ENCODE measurements around the gene CDKAL1.

The CDKAL1 gene

DNA sequence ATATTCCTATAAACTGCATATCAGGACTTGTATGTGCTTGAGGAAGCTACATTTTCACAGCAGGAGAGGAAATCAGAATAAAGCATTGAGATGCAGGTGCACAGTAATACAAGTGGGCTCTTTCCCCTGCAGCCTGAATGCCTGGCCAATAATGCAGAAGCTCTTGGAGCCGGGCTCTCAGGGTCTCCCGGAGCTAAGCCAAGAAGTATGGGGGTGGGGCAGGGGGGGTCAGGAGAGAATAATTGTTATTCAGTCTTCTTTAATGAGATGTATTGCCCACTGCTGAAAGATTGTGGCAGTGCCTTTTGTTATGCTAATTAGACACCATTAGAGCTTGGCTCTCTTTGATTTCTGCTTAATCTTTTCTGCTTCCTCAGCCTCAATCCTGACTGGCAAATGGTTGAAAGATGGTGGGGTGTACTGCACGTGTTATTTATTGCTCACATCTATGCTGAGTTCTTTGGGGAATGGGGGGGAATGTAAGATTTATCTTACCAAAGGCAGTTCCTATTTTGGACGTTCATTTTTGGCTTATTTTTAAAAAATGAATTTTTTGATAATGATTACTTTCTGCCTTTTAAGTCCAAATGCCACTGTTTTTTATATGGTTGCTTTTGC is 651.7 kb downstream of the CDKAL1 start:
- H2BK5ac ChIP-seq (ENCODE audit: low read depth, low read length, poor library complexity, severe bottlenecking): no peak overlapping the region
- WGBS: 42% methylated on average over 3 of the region's 4 CpGs

GRCh38 chr6:21186479-21187055 is 652.3 kb downstream of the CDKAL1 start:
- WGBS: no CpG with 5 or more reads among the region's 2 CpGs
- Histone ChIP-seq H3K9me3 (ENCODE audit: control insufficient read depth, low read length) (no peaks in the 10 kb centered on the region), H2BK15ac (ENCODE audit: low read depth, poor library complexity, severe bottlenecking) (no peak overlapping the region), H3K23ac (ENCODE audit: low read length in 2 of 2) (no peak overlapping the region), H3K36me3 (ENCODE audit: control insufficient read depth in 1 of 2, insufficient read depth in 2 of 2, low read depth in 1 of 2, low read length in 2 of 2) (no peaks in the 10 kb centered on the region), H3K9ac (ENCODE audit: low read length) (no peak overlapping the region), H3K27me3 (ENCODE audit: control insufficient read depth in 1 of 2, insufficient read depth in 1 of 2, low read length in 2 of 2) (no peaks in the 10 kb centered on the region), H2AFZ (ENCODE audit: low read depth, low read length) (no peak overlapping the region), H3K4me2 (ENCODE audit: low read length, poor library complexity, severe bottlenecking) (no peak overlapping the region), H2AK5ac (ENCODE audit: low read length, severe bottlenecking) (no peak overlapping the region), H2BK12ac (ENCODE audit: low read length in 2 of 2) (no peak overlapping the region), H3K4me1 (ENCODE audit: control insufficient read depth, insufficient read depth, low read depth, low read length) (no peaks in the 10 kb centered on the region), H3K14ac (ENCODE audit: low read length in 2 of 2) (no peak overlapping the region), H3K18ac (ENCODE audit: low read depth in 1 of 2, low read length in 2 of 2) (no peak overlapping the region), H4K91ac (ENCODE audit: low read length) (no peak overlapping the region), H2BK120ac (ENCODE audit: low read depth, low read length) (no peak overlapping the region), H3K79me1 (replicated peaks; ENCODE audit: low read length, poor library complexity, severe bottlenecking) (no peaks in the 10 kb centered on the region), H3K27ac (ENCODE audit: low read length, poor library complexity, severe bottlenecking) (no peak overlapping the region), H3K4ac (ENCODE audit: low read depth in 1 of 2, low read length in 2 of 2) (no peak overlapping the region), H3K4me3 (ENCODE audit: insufficient read depth in 1 of 2, low read depth in 1 of 2, low read length in 2 of 2) (no peak overlapping the region), H2BK5ac (ENCODE audit: low read depth, low read length, poor library complexity, severe bottlenecking) (no peak overlapping the region), H4K8ac (ENCODE audit: low read length) (no peak overlapping the region)
- no peak for DNase-seq

More for the DNA sequence above, 651.7 kb downstream of the CDKAL1 start:
- Histone ChIP-seq H3K9ac (ENCODE audit: low read length) (no peak overlapping the region), H4K91ac (ENCODE audit: low read length) (no peak overlapping the region), H3K9me3 (ENCODE audit: control insufficient read depth, low read length) (peaks cover 2% of the 10 kb centered on the region), H2AK5ac (ENCODE audit: low read length, severe bottlenecking) (no peak overlapping the region), H2AFZ (ENCODE audit: low read depth, low read length) (no peak overlapping the region), H3K79me1 (replicated peaks; ENCODE audit: low read length, poor library complexity, severe bottlenecking) (no peaks in the 10 kb centered on the region), H3K4me1 (ENCODE audit: control insufficient read depth, insufficient read depth, low read depth, low read length) (no peaks in the 10 kb centered on the region), H3K4me3 (ENCODE audit: insufficient read depth in 1 of 2, low read depth in 1 of 2, low read length in 2 of 2) (no peak overlapping the region), H3K36me3 (ENCODE audit: control insufficient read depth in 1 of 2, insufficient read depth in 2 of 2, low read depth in 1 of 2, low read length in 2 of 2) (no peaks in the 10 kb centered on the region), H3K14ac (ENCODE audit: low read length in 2 of 2) (no peak overlapping the region), H4K8ac (ENCODE audit: low read length) (no peak overlapping the region), H2BK12ac (ENCODE audit: low read length in 2 of 2) (no peak overlapping the region), H3K4me2 (ENCODE audit: low read length, poor library complexity, severe bottlenecking) (no peak overlapping the region), H3K27me3 (ENCODE audit: control insufficient read depth in 1 of 2, insufficient read depth in 1 of 2, low read length in 2 of 2) (no peaks in the 10 kb centered on the region), H3K4ac (ENCODE audit: low read depth in 1 of 2, low read length in 2 of 2) (no peak overlapping the region), H2BK120ac (ENCODE audit: low read depth, low read length) (no peak overlapping the region), H3K23ac (ENCODE audit: low read length in 2 of 2) (no peak overlapping the region), H2BK15ac (ENCODE audit: low read depth, poor library complexity, severe bottlenecking) (no peak overlapping the region), H3K27ac (ENCODE audit: low read length, poor library complexity, severe bottlenecking) (no peak overlapping the region), H3K18ac (ENCODE audit: low read depth in 1 of 2, low read length in 2 of 2) (no peak overlapping the region)
- no peak for DNase-seq

DNA sequence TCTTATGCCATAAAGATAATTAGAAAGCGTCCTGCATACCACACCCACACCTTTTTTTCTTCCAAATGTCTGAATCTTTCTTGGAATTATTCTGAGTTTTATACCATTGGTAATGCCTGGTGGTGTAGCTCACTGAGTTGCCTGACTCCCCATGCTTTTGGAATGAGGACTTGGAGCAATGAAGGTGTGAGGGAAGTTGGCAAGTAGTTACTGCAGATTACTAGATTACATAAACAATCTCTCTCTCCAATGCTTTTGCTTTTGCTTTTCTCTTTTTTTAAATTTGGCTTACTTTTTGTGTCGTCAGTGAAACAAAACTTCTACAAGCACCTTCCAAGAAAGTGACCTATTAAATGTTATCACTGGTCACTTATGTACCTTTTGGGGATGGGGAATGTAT is 653.2 kb downstream of the CDKAL1 start:
- H3K4me3 ChIP-seq (ENCODE audit: insufficient read depth in 1 of 2, low read depth in 1 of 2, low read length in 2 of 2): no peak overlapping the region
- H3K4ac ChIP-seq (ENCODE audit: low read depth in 1 of 2, low read length in 2 of 2): no peak overlapping the region
- WGBS: no CpG with 5 or more reads among the region's 2 CpGs
- H3K9me3 ChIP-seq (ENCODE audit: control insufficient read depth, low read length): no peaks in the 10 kb centered on the region
- DNase-seq: no peak
- no peak overlapping the region for H2AK5ac ChIP-seq (ENCODE audit: low read length, severe bottlenecking)
- H3K4me2 ChIP-seq (ENCODE audit: low read length, poor library complexity, severe bottlenecking): no peak overlapping the region
- H3K14ac ChIP-seq (ENCODE audit: low read length in 2 of 2): no peak overlapping the region
- H3K79me1 ChIP-seq (replicated peaks; ENCODE audit: low read length, poor library complexity, severe bottlenecking): no peaks in the 10 kb centered on the region
- H2BK15ac ChIP-seq (ENCODE audit: low read depth, poor library complexity, severe bottlenecking): no peak overlapping the region
- H3K36me3 ChIP-seq (ENCODE audit: control insufficient read depth in 1 of 2, insufficient read depth in 2 of 2, low read depth in 1 of 2, low read length in 2 of 2): no peaks in the 10 kb centered on the region
- no peak overlapping the region for H4K91ac ChIP-seq (ENCODE audit: low read length)
- H3K4me1 ChIP-seq (ENCODE audit: control insufficient read depth, insufficient read depth, low read depth, low read length): no peaks in the 10 kb centered on the region
- no peak overlapping the region for H2BK5ac ChIP-seq (ENCODE audit: low read depth, low read length, poor library complexity, severe bottlenecking)
- no peak overlapping the region for H2BK120ac ChIP-seq (ENCODE audit: low read depth, low read length)
- H2BK12ac ChIP-seq (ENCODE audit: low read length in 2 of 2): no peak overlapping the region
- no peak overlapping the region for H3K23ac ChIP-seq (ENCODE audit: low read length in 2 of 2)
- no peak overlapping the region for H2AFZ ChIP-seq (ENCODE audit: low read depth, low read length)
- H3K18ac ChIP-seq (ENCODE audit: low read depth in 1 of 2, low read length in 2 of 2): no peak overlapping the region
- no peak overlapping the region for H3K27ac ChIP-seq (ENCODE audit: low read length, poor library complexity, severe bottlenecking)
- H3K27me3 ChIP-seq (ENCODE audit: control insufficient read depth in 1 of 2, insufficient read depth in 1 of 2, low read length in 2 of 2): no peaks in the 10 kb centered on the region
- no peak overlapping the region for H3K9ac ChIP-seq (ENCODE audit: low read length)
- H4K8ac ChIP-seq (ENCODE audit: low read length): no peak overlapping the region

DNA sequence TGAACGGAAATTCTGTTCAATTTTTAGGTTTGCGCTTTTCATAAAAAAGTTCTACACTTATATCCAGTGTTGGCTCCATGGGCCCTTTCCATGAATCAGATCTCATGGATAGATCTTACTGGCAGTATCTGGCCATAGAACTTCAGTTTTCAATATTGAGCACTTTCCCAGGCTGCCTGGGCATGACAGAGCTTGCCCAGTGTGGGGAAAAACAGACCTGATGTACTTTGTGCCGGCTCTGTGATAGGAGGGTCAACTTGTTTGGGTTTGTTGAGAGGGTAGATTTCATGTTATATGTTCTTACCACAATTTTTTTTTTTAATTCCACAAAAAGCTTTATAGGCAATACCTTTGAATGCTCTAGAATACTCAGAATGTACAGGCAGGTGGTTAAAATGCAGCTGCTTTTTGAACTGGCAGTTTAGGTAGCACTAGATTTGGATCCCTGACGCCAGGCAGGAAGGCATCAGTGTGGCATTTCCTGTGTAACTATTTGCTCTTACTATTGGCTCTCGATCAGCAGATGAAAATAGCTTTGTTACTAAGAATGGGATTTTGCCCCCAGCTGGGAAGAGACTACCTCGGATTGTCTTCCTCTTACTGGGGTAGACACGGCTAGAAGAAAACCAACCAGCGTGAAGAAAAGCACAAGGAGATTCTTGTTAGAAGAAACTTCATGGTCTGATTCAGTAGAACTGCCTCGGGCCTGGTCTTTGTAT is 654.4 kb downstream of the CDKAL1 start:
- Histone ChIP-seq H3K27ac (ENCODE audit: low read length, poor library complexity, severe bottlenecking) (no peak overlapping the region), H3K18ac (ENCODE audit: low read depth in 1 of 2, low read length in 2 of 2) (peak overlapping the region in 1 of 2 experiments; percentile 75), H2BK5ac (ENCODE audit: low read depth, low read length, poor library complexity, severe bottlenecking) (no peak overlapping the region), H3K27me3 (ENCODE audit: control insufficient read depth in 1 of 2, insufficient read depth in 1 of 2, low read length in 2 of 2) (no peaks in the 10 kb centered on the region), H4K91ac (ENCODE audit: low read length) (no peak overlapping the region), H2BK120ac (ENCODE audit: low read depth, low read length) (no peak overlapping the region), H2BK15ac (ENCODE audit: low read depth, poor library complexity, severe bottlenecking) (no peak overlapping the region), H3K4ac (ENCODE audit: low read depth in 1 of 2, low read length in 2 of 2) (no peak overlapping the region), H2BK12ac (ENCODE audit: low read length in 2 of 2) (peak overlapping the region in 1 of 2 experiments; percentile 42), H4K8ac (ENCODE audit: low read length) (no peak overlapping the region), H3K4me3 (ENCODE audit: insufficient read depth in 1 of 2, low read depth in 1 of 2, low read length in 2 of 2) (no peak overlapping the region), H3K9ac (ENCODE audit: low read length) (no peak overlapping the region), H3K36me3 (ENCODE audit: control insufficient read depth in 1 of 2, insufficient read depth in 2 of 2, low read depth in 1 of 2, low read length in 2 of 2) (no peaks in the 10 kb centered on the region), H3K79me1 (replicated peaks; ENCODE audit: low read length, poor library complexity, severe bottlenecking) (no peaks in the 10 kb centered on the region), H2AFZ (ENCODE audit: low read depth, low read length) (no peak overlapping the region), H3K9me3 (ENCODE audit: control insufficient read depth, low read length) (no peaks in the 10 kb centered on the region), H3K4me2 (ENCODE audit: low read length, poor library complexity, severe bottlenecking) (no peak overlapping the region), H3K4me1 (ENCODE audit: control insufficient read depth, insufficient read depth, low read depth, low read length) (no peaks in the 10 kb centered on the region), H3K14ac (ENCODE audit: low read length in 2 of 2) (no peak overlapping the region), H3K23ac (ENCODE audit: low read length in 2 of 2) (no peak overlapping the region), H2AK5ac (ENCODE audit: low read length, severe bottlenecking) (no peak overlapping the region)
- 86% methylated on average over 7 of the region's 9 CpGs for WGBS
- DNase-seq: no peak

Measured in mesenchymal stem cell (in vitro differentiated cells and primary cell).